Activated CD8-positive, alpha-beta T cell treated with anti-CD3 and anti-CD28 coated beads, Interleukin-2, amount 10 ng/mL, durations not matched to agents 7 days and 5 days (primary cell): ENCODE results near the gene MALL. TPM values are rescaled to one million over a fixed set of nuclear protein-coding genes. Genes with fewer than 3 reads are reported as not detected.

Experiments used
- ATAC-seq: fragments of 150-1000 bp; cut with Tn5 transposase; one replicate; pipeline ENCODE4 v1.10.0; 2021; ENCODE audit warnings: moderate library complexity
- CTCF ChIA-PET: fragments of 350-600 bp; sonication (Branson Sonifier 250); formaldehyde crosslinking; loops from one replicate; lab custom pipeline; 2021; ENCODE audit warnings: antibody characterized with exemption; lab: Charles Lee
- POLR2A ChIA-PET: fragments of 350-600 bp; sonication (Branson Sonifier 250); formaldehyde crosslinking; loops from one replicate; lab custom pipeline; 2021; ENCODE audit warnings: antibody characterized with exemption; lab: Charles Lee
- DNase-seq: peaks from one replicate; pipeline ENCODE4 v3.0.0-alpha.2; 2020
- H3K27ac Mint-ChIP-seq: one replicate; pipeline ENCODE4 v1.8.0; 2021; ENCODE audit warnings: mild to moderate bottlenecking, mixed read lengths
- H3K27me3 Mint-ChIP-seq: one replicate; pipeline ENCODE4 v1.8.0; 2021; ENCODE audit warnings: low read depth, mixed read lengths
- H3K36me3 Mint-ChIP-seq: one replicate; pipeline ENCODE4 v1.8.0; 2021; ENCODE audit warnings: low read depth, mixed read lengths
- H3K4me1 Mint-ChIP-seq: one replicate; pipeline ENCODE4 v1.8.0; 2021; ENCODE audit warnings: low read depth, mixed read lengths
- H3K4me3 Mint-ChIP-seq: one replicate; pipeline ENCODE4 v1.8.0; 2021; ENCODE audit warnings: mild to moderate bottlenecking, mixed read lengths
- H3K9me3 Mint-ChIP-seq: one replicate; pipeline ENCODE4 v1.8.0; 2022; ENCODE audit warnings: mixed read lengths; ENCODE audit not compliant: insufficient read depth
- total RNA-seq, 2 experiments: library from RNA; stranded (reverse); gene quantifications; one replicate each; pipeline ENCODE4 v1.2.3, GENCODE V29; 2021

MALL gene
- total RNA-seq, 2 experiments from 2014 or later = not detected

DNA sequence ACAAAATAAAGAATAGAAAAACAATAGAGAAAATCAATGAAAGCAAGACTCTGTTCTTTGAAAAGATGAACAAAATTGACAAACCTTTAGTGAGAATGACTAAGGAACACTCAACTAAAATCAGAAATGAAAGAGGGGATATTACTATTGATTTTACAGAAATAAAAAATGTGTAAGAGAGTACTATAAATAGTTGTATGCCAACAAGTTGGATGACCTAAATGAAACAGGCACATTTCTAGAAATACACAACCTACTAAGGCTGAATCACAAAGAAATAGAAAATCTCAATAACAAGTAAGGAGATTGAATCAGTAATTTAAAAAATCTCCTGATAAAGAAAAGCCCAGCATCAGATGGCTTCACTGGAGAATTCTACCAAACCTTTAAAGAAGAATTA lies 18.4 kb upstream of the MALL start:
- ChIA-PET POLR2A (no interaction called here), CTCF (no interaction called here)
- H3K4me1 Mint-ChIP-seq = no peaks in the 10 kb centered on the region
- ATAC-seq (no peak), DNase-seq (no peak)
- peaks cover 2% of the 10 kb centered on the region for H3K27me3 Mint-ChIP-seq
- H3K36me3 Mint-ChIP-seq = no peaks in the 10 kb centered on the region
- H3K4me3 Mint-ChIP-seq = no peak overlapping the region
- H3K9me3 Mint-ChIP-seq = peaks cover 7% of the 10 kb centered on the region
- H3K27ac Mint-ChIP-seq = no peak overlapping the region

DNA sequence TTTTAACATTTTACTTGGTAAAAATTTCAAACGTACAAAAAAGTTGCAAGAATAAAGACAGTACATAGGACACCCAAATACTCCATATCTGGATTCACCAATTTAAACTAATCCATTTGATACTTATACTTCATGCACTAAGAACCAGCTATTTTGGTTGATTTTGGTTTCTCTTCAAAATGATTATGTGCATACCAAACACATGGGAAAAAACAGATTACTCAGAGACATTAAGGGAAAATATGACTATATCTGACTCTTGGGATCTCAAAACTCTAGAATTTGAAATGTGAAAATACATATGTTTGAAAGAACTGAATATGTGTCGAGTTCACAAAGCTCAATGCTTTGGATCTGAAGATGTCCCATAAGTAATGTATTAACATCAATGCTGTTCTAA lies 15.5 kb upstream of the MALL start:
- DNase-seq = no peak
- peaks cover under 1% of the 10 kb centered on the region for H3K4me1 Mint-ChIP-seq
- CTCF ChIA-PET = no interaction called here

DNA sequence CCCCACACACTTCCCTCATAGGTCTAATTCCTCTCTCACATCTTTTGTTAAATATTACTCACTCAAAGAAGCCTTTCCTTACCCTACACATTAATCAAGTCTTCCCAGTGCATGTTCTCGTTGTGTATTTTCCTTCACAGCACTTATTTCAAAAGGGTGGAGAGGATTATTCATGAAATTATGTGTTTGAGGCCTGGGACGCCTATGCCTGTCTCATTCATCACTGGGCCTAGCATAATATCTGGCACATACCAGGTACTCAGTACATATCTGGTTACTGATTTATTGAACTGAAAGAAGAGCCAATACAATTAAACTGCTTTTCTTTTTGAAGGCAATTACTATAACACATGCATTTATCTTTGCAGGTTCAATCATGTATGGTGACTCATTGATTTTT lies 15.1 kb upstream of the MALL start:
- Mint-ChIP-seq H3K27ac (no peak overlapping the region), H3K27me3 (peaks cover 2% of the 10 kb centered on the region), H3K4me1 (peaks cover 2% of the 10 kb centered on the region), H3K9me3 (peaks cover 7% of the 10 kb centered on the region), H3K36me3 (no peaks in the 10 kb centered on the region), H3K4me3 (no peak overlapping the region)
- ChIA-PET CTCF (no interaction called here), POLR2A (no interaction called here)
- DNase-seq (no peak), ATAC-seq (no peak)

More for the DNA sequence above, 15.5 kb upstream of the MALL start:
- Mint-ChIP-seq H3K9me3 (peaks cover 7% of the 10 kb centered on the region), H3K4me3 (no peak overlapping the region), H3K27me3 (peaks cover 2% of the 10 kb centered on the region), H3K36me3 (no peaks in the 10 kb centered on the region), H3K27ac (no peak overlapping the region)
- ATAC-seq = no peak
- POLR2A ChIA-PET = no interaction called here

DNA sequence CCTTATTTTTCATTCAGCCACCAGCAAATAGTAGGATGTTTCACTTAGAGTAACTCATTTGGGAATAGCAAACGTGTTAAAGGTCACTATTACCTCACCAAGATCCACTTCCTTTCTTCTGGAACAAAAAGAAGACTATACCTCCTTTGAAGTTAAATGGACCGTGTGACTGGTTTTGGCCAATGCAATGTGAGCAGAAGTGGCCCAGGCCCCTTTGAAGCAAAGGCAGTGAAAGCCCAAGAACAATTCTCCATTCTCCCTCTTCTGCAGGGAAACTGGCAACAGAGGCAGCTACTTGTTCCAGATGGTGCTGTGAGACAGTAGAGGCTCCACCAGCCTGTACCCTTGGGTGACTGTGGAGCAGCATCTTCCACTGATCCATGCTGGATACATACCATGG lies 11.3 kb upstream of the MALL start:
- Mint-ChIP-seq H3K4me3 (no peak overlapping the region), H3K36me3 (no peaks in the 10 kb centered on the region), H3K27ac (no peak overlapping the region), H3K9me3 (no peaks in the 10 kb centered on the region), H3K27me3 (peaks cover 2% of the 10 kb centered on the region), H3K4me1 (peaks cover 2% of the 10 kb centered on the region)
- DNase-seq (no peak), ATAC-seq (no peak)
- CTCF ChIA-PET = no interaction called here
- POLR2A ChIA-PET = no interaction called here

DNA sequence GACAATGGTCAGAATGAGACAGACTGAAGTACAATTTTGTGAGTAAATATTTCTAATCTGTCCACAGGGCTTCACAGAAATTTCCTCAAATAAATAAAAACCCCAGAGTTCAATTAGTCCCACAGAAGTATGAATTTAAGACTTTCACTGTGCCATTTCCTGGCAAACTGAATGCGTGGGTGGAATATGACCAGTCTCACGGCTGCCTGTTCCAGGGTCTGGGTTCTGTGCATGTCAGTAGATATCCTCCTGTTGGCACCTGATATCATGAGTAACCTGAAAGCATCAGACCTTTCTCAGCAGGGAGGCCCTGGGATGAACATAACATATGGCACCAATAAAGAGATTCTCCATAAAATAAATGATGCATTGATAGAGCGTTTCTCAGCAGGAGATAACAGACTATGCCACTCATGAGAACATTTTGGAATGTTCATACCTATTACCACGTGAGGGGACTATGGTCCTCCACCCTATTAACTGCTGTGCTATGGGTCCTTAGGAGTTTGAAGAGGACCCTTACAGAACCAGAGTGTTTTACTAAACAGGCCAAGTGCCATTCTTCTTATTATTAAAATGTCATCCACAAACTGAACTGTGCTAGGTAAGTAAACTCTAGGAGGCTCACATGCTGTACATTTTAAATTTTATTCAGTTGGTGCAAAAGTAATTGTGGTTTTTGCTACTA lies 10.6 kb upstream of the MALL start:
- H3K9me3 Mint-ChIP-seq = no peaks in the 10 kb centered on the region
- peaks cover 2% of the 10 kb centered on the region for H3K27me3 Mint-ChIP-seq
- no peak for DNase-seq
- CTCF ChIA-PET = no interaction called here
- no peak for ATAC-seq
- POLR2A ChIA-PET = no interaction called here
- H3K4me1 Mint-ChIP-seq = peaks cover 2% of the 10 kb centered on the region
- H3K27ac Mint-ChIP-seq = no peak overlapping the region
- no peak overlapping the region for H3K4me3 Mint-ChIP-seq
- H3K36me3 Mint-ChIP-seq = no peaks in the 10 kb centered on the region

DNA sequence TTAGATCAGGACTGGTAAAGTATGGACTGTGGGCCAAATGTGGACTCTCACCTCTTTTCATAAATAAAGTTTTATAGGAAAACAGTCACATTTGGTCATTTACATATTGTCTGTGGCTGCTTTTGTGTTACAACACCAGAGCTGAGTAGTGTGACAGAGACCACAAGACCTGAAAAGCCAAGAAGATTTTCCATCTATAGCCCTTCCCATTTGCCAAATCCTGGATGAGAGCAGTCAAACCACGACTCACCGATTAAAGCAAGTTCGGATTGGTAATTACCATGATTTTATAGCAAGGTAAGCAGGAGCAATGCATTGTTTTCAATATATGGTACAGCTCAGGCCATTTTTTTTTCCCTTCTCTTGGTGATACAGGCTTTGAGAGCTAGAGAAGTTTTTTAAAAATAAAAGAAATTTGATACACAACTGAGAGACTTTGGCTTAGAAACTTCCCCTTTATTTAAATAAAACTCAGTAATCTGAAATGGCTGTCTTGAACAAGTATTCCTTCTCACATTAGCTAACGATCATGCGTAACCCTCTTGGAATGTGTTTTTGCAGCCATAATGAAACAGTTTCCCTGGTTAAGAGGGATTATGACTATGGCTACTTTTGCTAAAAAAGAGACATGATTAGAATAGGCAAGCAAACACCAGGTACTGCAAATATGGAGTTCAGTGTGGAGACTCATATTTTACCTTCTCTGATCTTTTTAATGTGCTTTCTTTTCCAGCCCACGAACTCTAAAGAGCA lies 9.5 kb upstream of the MALL start:
- ChIA-PET CTCF (no interaction called here), POLR2A (no interaction called here)
- ATAC-seq (no peak), DNase-seq (no peak)
- Mint-ChIP-seq H3K4me1 (peaks cover 2% of the 10 kb centered on the region), H3K4me3 (no peak overlapping the region), H3K27ac (no peak overlapping the region), H3K27me3 (peaks cover 6% of the 10 kb centered on the region), H3K9me3 (no peaks in the 10 kb centered on the region), H3K36me3 (no peaks in the 10 kb centered on the region)

DNA sequence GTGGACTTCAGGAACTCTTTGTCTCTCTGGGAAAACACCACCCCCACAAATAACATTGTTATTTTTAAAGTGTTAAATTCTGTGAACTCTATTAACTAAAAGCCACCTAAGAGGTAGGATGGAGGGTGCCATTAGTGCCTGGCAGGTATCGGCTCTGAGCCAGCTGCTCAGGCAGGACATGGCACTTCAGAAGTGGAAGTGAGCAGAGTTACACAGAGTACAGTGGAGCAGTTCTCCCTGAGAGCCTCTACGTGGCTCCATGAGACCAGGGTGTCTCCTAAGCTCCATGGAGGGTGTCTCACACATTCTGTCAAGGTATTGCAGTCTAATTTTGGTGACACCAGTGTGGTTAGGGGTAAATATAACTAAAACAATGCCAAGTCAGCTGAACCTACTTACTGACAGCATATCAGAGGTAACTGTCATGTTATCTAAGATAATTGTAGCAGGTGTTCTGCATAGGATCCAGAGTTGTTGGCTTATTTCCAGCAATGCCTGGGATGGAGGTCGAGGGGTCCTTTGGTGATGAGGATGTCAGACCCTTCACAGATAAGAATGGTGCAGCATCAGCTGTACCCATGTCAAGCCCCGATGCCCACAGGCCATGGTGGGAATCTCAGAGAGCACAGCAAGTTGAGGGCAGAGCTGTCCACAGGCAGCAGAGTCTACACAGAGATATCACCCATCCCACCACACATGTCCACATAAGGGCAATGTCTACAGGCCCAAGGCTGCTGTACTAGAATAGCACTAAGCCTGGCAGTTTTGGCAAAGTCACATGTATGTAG lies 8.6 kb upstream of the MALL start:
- no peak for ATAC-seq
- no peaks in the 10 kb centered on the region for H3K36me3 Mint-ChIP-seq
- H3K9me3 Mint-ChIP-seq = no peaks in the 10 kb centered on the region
- H3K27me3 Mint-ChIP-seq = peaks cover 14% of the 10 kb centered on the region
- POLR2A ChIA-PET = no interaction called here
- peaks cover 2% of the 10 kb centered on the region for H3K4me1 Mint-ChIP-seq
- H3K27ac Mint-ChIP-seq = no peak overlapping the region
- H3K4me3 Mint-ChIP-seq = no peak overlapping the region
- no peak for DNase-seq
- CTCF ChIA-PET = no interaction called here

DNA sequence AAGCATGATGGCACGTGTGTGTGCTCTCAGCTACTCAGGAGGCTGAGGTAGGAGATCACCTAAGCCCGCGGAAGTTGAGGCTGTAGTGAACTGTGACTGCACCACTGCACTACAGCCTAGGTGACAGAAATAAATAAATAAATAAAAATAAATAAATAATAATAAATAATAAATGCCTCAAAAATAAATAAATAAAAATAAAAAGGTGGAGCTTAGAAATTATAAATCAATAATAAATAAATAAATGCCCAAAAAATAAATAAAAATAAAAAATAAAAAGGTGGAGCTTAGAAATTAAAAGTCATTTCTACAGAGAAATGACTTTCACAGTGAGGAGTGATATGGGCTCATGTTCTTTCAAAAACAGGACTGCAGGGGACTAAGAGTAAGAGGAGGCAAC lies 6.0 kb upstream of the MALL start:
- H3K27ac Mint-ChIP-seq = no peak overlapping the region
- CTCF ChIA-PET = no interaction called here
- POLR2A ChIA-PET = no interaction called here

DNA sequence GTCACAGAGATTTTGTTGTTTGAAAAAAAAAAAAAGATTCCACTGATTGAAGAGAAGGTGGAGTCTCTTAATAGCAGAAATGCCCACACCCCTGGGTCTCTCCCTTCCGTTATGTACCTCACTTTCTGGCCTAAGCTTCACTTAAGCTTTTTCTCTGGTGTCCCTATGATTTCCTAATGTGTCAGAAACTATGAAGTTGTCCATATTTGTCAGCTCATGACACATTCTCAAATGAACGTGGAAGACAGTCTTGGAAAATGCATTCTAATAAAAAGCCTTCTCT lies 5.4 kb upstream of the MALL start:
- CTCF ChIA-PET = no interaction called here
- POLR2A ChIA-PET = no interaction called here

More for the DNA sequence above, 6.0 kb upstream of the MALL start:
- peaks cover 2% of the 10 kb centered on the region for H3K4me1 Mint-ChIP-seq
- H3K4me3 Mint-ChIP-seq = no peak overlapping the region
- no peaks in the 10 kb centered on the region for H3K36me3 Mint-ChIP-seq
- peaks cover 32% of the 10 kb centered on the region for H3K27me3 Mint-ChIP-seq
- no peak for ATAC-seq
- DNase-seq = no peak
- no peaks in the 10 kb centered on the region for H3K9me3 Mint-ChIP-seq

DNA sequence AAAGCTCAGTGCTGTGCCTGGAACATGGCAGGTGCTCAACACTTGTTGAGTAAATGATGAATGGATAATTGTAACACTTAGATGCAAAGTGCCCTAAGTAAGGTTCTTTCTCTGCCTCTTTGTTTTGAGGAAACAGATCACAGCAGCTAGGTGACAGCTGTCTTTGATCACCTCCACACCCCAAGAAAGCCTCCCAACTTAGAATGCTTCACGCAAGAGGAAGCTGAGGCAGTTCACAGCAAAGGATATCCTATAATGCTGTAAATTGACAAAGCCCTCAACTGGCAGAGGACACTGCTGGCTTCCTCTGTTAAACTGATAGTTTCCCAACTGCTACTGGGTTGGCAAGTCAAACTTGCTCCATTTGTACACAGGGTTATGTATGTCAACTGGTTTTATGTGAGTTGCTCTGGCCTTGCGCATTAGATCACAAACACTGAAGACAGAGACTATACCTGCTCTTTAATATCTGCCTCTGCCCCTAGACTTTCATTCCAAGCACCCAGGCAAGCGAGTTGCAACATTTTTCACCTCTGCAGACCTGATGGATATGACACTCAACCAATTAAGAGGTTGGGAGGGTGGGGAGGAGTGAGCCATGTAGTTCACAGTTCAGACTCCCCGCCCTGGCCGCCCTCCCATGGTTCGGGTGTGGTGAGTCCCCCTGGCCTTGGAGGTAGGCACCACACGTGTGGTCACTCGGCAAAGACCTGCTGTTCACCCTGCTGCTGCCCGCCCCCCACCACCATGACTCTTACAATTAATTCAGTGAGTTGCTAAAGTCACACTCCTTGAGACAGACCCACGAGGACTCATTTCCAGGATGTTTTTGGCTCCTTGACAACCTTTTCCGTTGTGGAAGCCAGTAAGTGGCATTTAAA lies 4.8 kb upstream of the MALL start:
- DNase-seq = no peak
- ChIA-PET POLR2A (no interaction called here), CTCF (no interaction called here)
- ATAC-seq = no peak
- no peaks in the 10 kb centered on the region for H3K36me3 Mint-ChIP-seq
- H3K27ac Mint-ChIP-seq = no peak overlapping the region
- peaks cover 36% of the 10 kb centered on the region for H3K27me3 Mint-ChIP-seq
- no peaks in the 10 kb centered on the region for H3K9me3 Mint-ChIP-seq
- H3K4me1 Mint-ChIP-seq = no peaks in the 10 kb centered on the region
- H3K4me3 Mint-ChIP-seq = no peak overlapping the region

More for the DNA sequence above, 5.4 kb upstream of the MALL start:
- no peak overlapping the region for H3K4me3 Mint-ChIP-seq
- no peaks in the 10 kb centered on the region for H3K36me3 Mint-ChIP-seq
- H3K4me1 Mint-ChIP-seq = peaks cover under 1% of the 10 kb centered on the region
- DNase-seq = no peak
- peaks cover 36% of the 10 kb centered on the region for H3K27me3 Mint-ChIP-seq
- H3K27ac Mint-ChIP-seq = no peak overlapping the region
- no peaks in the 10 kb centered on the region for H3K9me3 Mint-ChIP-seq
- no peak for ATAC-seq

DNA sequence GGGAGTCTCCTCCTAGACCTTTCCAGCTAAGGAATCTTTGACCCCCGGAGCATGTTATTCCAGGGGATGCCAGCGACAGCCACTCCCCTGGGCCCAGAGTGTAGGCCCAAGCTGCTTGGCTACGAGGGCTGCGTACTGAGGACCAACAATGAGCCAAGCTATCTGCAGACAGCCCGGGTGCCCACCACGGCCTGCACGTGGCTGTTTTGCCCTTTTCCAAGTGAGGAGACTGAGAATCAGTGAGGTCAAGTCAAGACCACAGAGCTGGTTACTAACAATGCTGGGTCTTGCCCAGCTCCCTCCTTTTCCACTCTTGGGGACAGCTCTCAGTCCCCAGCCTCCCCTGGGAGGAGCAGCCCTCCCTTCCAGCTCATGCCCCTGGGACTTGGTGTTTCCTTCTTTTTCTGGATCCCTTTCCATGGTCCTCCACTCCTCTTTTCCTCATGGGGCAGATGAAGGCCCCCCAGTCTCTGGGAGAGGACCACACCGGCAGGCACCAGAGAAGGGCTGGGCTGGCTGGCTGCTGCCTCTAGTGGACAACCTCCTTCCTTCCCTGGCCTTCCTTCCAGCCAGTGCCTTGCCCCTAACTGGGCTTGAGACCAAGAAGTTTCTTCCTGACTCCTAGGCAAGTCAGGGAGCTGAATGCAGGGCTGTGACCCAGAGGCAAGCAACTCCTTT lies 550 bp upstream of the MALL start:
- Mint-ChIP-seq H3K4me1 (peaks cover 16% of the 10 kb centered on the region), H3K4me3 (no peak overlapping the region), H3K36me3 (no peaks in the 10 kb centered on the region), H3K27ac (no peak overlapping the region), H3K9me3 (no peaks in the 10 kb centered on the region), H3K27me3 (peaks cover 58% of the 10 kb centered on the region)
- POLR2A ChIA-PET = no interaction called here
- DNase-seq (no peak), ATAC-seq (no peak)
- CTCF ChIA-PET = no interaction called here
